HG03066 (cell line): ENCODE results near the gene CDC42BPA.

Experiments
- ATAC-seq: cut with Tn5 transposase; IDR thresholded peaks from one replicate; pipeline ENCODE4 v1.9.1; 2021; ENCODE audit warnings: low read depth; ENCODE audit not compliant: unreplicated experiment

Gene CDC42BPA

GRCh38 chr1:226983247-226983991 lies 334.9 kb downstream of the CDC42BPA start:
- ATAC-seq, result no peak

DNA sequence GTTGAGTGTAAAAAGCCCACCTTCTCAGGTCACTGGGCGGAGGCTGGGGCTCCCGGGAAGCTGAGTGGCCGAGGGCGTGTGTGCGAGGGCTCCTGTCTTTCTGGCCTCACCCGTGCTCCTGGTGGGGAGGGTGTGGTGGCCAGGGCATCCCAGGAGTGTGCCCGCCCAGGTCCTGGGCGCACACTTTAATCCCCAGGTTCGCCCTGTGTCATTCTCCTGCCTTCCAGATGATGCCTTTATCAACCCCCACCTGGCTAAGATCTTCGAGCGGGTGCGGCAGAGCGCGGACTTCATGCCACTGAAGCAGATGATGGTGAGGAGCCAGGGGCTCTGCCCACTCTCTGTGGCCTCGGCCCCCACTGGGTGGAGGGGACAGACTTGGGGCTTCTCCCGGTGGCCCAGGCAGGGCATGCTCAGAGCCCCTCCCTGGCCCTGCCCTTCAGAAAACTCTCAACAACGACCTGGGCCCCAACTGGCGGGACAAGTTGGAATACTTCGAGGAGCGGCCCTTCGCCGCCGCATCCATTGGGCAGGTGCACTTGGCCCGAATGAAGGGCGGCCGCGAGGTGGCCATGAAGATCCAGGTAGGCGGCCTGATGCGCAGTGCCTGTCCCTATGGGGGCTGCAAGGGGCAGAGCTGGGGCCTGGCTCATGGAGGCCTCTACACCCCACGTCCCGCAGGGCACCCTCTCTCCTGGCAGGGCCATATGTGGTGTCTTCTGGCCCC lies 335.7 kb downstream of the CDC42BPA start:
- no peak for ATAC-seq

DNA sequence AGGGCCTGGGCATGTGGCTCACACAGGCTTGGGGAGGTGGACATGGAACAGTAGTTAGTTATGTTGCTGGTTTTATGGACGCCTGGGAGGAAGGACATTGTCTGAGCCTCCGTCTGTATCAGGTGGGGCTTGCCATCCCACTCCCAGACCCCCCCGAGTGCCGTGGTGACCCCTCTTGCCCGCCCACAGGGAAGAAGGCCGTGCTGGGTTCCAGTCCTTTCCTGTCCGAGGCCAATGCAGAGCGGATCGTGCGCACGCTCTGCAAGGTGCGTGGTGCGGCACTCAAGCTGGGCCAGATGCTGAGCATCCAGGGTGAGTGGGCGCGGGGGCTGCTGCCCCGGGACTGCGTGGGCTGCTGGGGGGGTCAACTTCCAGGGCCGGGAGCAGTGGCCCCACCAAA lies 336.5 kb downstream of the CDC42BPA start:
- no peak for ATAC-seq

- no peak for ATAC-seq
These were observed 336.9 kb downstream of the CDC42BPA start for GRCh38 chr1:226981386-226981817.

- ATAC-seq, result no peak
These were observed 337.5 kb downstream of the CDC42BPA start for GRCh38 chr1:226980565-226981385.

GRCh38 chr1:226980122-226980560 lies 338.2 kb downstream of the CDC42BPA start:
- no peak for ATAC-seq

DNA sequence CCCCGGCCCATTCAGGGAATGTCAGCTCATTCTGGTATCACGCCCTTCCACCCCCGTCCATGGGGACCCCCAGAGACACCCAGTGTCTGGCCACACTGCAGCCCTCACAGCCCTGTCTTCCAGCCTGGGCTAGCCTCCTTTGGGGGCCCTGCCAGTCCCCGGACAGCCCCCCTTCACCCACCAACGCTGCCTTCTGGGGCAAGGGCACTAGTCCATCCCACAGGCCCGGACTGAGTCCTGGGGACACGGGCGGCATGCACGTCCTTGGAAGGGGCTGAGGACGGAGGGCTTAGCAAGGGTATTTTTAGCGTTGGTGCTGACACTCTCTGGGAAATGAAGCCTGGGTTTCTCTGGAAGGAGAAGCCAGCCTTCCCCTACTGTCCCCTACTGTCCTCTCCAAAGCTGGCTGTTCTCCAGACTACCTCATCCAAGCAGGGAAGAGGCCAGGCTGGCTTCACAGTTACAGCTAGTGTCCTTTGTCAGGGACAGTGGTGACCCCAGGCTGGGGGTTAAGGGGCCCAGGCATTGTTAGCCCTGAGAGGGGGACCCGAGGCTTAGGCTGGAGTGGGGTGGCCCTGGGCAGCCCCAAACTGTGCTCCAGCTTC lies 338.7 kb downstream of the CDC42BPA start:
- no peak for ATAC-seq

- ATAC-seq, result no peak
These were observed 339.2 kb downstream of the CDC42BPA start for GRCh38 chr1:226979115-226979516.

GRCh38 chr1:226978432-226979114 lies 339.7 kb downstream of the CDC42BPA start:
- ATAC-seq, result no peak

DNA sequence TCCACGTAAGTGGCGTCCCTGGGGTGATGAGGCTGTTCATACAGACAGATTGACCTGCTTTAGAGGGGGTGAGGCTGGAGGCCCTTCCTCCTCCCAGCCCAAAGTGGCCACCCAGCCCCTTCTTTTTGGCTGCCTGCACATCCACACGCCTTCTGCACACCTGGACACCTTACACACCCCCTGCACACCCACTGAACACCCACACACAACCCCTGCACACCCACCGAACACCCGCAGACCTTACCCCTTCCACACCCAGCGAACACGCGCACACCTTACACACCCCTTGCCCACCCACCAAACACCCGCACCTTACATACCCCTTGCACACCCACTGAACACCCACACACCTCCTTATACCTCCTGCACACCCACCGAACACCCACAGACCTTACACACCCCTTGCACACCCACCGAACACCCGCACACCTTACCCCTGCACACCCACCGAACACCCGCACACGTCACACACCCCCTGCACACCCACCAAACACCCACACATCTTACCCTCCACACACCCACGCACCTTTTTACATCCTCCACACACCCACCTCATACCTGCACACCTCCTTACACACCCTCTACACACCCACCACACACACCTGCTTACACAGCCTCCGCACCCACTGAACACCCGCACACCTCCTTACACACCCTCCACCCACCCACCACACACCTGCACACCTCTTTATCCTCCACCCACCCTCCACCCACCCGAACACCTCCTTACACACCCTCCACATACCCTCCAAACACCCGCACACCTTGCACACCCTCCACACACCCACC lies 340.5 kb downstream of the CDC42BPA start:
- ATAC-seq, result no peak

GRCh38 chr1:226976978-226977642 lies 341.2 kb downstream of the CDC42BPA start:
- ATAC-seq, result no peak

- ATAC-seq, result no peak
These were observed 341.9 kb downstream of the CDC42BPA start for GRCh38 chr1:226976276-226976977.

GRCh38 chr1:226975259-226976250 lies 342.7 kb downstream of the CDC42BPA start:
- ATAC-seq, result no peak

GRCh38 chr1:226974544-226975258 lies 343.6 kb downstream of the CDC42BPA start:
- no peak for ATAC-seq

GRCh38 chr1:226973898-226974543 lies 344.3 kb downstream of the CDC42BPA start:
- no peak for ATAC-seq

- no peak for ATAC-seq
These were observed 344.9 kb downstream of the CDC42BPA start for GRCh38 chr1:226973371-226973897.
